T-helper 1 cell (primary cell): Measurements from ENCODE around the gene ADRA2C.

Experiments
- DNase-seq, 5 donors: peaks; one replicate each; pipeline ENCODE4 v3.0.0-alpha.2; 2012 to 2020

The ADRA2C gene

GRCh38 chr4:3816983-3817960 is 51.1 kb downstream of the ADRA2C start:
- DNase-seq, result no peak
